OCI-LY3 (cell line): ENCODE results near the gene GAK.

Source experiments
- EZH2phosphoT487 ChIP-seq: fragments of 200-600 bp; shearing (Covaris generic); IDR thresholded peaks from 2 replicates; pipeline ENCODE4 v1.6.1; 2018; ENCODE audit warnings: antibody characterized with exemption, mixed run types, low read depth
- TF ChIP-seq, protein P1 (sequence below): fragments of 200-600, 300-600 bp; sonication (generic); IDR thresholded peaks from 2 replicates; pipeline ENCODE4 v1.5.1; 2014; ENCODE audit warnings: antibody characterized with exemption, low read length, low read depth

DNA sequence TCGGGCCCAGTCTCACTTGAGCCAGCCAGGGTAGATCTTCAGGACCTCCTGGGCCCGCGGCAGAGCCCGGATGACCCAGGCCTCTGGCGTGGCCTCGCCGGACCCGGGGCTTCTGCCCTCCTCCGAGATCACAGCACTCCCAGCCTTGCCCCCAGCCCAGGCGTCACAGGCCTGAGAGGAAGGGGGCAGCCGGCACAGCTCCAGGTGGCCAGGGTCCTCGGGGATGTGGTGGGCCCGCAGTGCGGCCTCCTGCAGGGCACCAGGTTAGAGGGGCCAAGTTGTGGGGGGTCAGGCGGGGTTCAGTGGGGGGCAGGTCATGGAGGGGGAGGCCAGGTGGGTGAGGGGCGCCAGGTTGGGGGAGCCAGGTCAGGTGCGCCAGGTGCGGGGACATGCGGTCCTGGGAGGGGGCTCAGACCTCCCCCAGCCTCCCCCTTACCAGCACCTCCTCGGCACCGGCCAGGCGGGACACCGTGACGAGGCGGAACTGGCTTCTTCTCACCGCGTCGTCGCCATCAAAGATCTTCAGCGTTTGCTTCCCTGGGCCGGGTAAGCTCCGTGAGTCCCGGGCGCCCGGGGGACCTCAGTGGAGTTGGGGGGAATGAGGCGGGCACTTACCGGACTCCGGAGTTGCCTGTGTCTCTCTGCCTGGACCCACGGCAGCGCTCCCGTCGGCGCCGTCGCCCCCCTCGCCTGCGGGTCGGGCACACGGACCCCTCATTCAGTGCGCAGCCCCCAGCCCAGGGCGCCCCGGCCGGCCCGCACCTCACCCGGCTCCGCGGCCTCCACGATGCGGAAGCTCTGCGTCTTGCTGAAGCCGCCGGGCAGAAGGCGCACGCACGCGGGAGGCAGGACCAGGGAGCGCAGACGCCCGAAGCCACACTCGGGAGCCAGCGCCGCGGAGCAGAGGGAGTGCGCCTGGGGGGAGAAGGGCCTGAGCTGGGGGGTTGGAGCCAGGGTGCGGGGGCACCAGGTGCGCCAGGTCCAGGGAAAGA lies 35.3 kb upstream of the GAK start:
- TF ChIP-seq, protein P1, sequence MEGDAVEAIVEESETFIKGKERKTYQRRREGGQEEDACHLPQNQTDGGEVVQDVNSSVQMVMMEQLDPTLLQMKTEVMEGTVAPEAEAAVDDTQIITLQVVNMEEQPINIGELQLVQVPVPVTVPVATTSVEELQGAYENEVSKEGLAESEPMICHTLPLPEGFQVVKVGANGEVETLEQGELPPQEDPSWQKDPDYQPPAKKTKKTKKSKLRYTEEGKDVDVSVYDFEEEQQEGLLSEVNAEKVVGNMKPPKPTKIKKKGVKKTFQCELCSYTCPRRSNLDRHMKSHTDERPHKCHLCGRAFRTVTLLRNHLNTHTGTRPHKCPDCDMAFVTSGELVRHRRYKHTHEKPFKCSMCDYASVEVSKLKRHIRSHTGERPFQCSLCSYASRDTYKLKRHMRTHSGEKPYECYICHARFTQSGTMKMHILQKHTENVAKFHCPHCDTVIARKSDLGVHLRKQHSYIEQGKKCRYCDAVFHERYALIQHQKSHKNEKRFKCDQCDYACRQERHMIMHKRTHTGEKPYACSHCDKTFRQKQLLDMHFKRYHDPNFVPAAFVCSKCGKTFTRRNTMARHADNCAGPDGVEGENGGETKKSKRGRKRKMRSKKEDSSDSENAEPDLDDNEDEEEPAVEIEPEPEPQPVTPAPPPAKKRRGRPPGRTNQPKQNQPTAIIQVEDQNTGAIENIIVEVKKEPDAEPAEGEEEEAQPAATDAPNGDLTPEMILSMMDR = no peak
- no peak for TF ChIP-seq EZH2phosphoT487
